ENCODE data around the gene ZBTB48. TPM values are rescaled to one million over a fixed set of nuclear protein-coding genes. Genes with fewer than 3 reads are reported as not detected.

The ZBTB48 gene
- total RNA-seq = 13.3 and 18.2 TPM in 2 replicates

GRCh38 chr1:6579374-6580118 lies at the start of gene ZBTB48:
Gene ZBTB48, plus strand, starts transcription at chr1:6579994. Its CDS starts 616 bp downstream, at chr1:6580610.

GRCh38 chr1:6554031-6554906 lies 25.5 kb upstream of the ZBTB48 start, which contains the start of gene NOL9:
Gene NOL9, minus strand, starts transcription at chr1:6554513. Its CDS starts 11 bp downstream, at chr1:6554502.

GRCh38 chr1:6554907-6555778 lies 24.7 kb upstream of the ZBTB48 start, which contains the start of gene TAS1R1:
Gene TAS1R1, plus strand, starts transcription at chr1:6555307. Its CDS starts 67 bp downstream, at chr1:6555374.

GRCh38 chr1:6602669-6603237 lies 23.0 kb downstream of the ZBTB48 start, which contains the start of gene KLHL21:
Gene KLHL21, minus strand, starts transcription at chr1:6602869. Its CDS starts 52 bp downstream, at chr1:6602817.

GRCh38 chr1:6613361-6614018 lies 33.7 kb downstream of the ZBTB48 start, which contains the start of gene PHF13:
Gene PHF13, plus strand, starts transcription at chr1:6613731. Its CDS starts 336 bp downstream, at chr1:6614067.

GRCh38 chr1:6624710-6625583 lies 45.2 kb downstream of the ZBTB48 start, which contains the start of gene THAP3:
Gene THAP3, plus strand, starts transcription at chr1:6624868. Its CDS starts 351 bp downstream, at chr1:6625219.

Other genes with a start within 250 kb of the ZBTB48 start
- gene ACOT7, start 186.2 kb upstream of the ZBTB48 start, total RNA-seq = 48.2 and 52.6 TPM in 2 replicates
- gene HES2, start 160.1 kb upstream of the ZBTB48 start, total RNA-seq = 10.0 and 59.4 TPM in 2 replicates
- gene ESPN, start 155.2 kb upstream of the ZBTB48 start, total RNA-seq = 0.30 and 1.3 TPM in 2 replicates
- 9.7 and 11.4 TPM in 2 replicates for gene TNFRSF25, start 113.8 kb upstream of the ZBTB48 start, total RNA-seq
- gene PLEKHG5, start 88.3 kb upstream of the ZBTB48 start, total RNA-seq = 26.4 and 36.4 TPM in 2 replicates
- 16.2 and 25.1 TPM in 2 replicates for gene NOL9, start 25.5 kb upstream of the ZBTB48 start, total RNA-seq
- not detected in 2 replicates for gene TAS1R1, start 24.7 kb upstream of the ZBTB48 start, total RNA-seq
- 16.9 and 19.8 TPM in 2 replicates for gene KLHL21, start 22.9 kb downstream of the ZBTB48 start, total RNA-seq
- 7.8 and 9.6 TPM in 2 replicates for gene PHF13, start 33.7 kb downstream of the ZBTB48 start, total RNA-seq
- gene THAP3, start 44.9 kb downstream of the ZBTB48 start, total RNA-seq = 15.3 and 24.5 TPM in 2 replicates
- 27.9 and 69.3 TPM in 2 replicates for gene DNAJC11, start 121.8 kb downstream of the ZBTB48 start, total RNA-seq
- gene CAMTA1, start 205.5 kb downstream of the ZBTB48 start, total RNA-seq = 99.1 and 118 TPM in 2 replicates